Body of pancreas (tissue), 4 donors: Measurements from ENCODE around the gene ORAI2.

Experiments used
- POLR2A ChIP-seq, 3 donors: fragments of 450-650 bp; IDR thresholded peaks; one replicate each; pipeline ENCODE4 v1.6.1; 2016; ENCODE audit warnings: antibody characterized with exemption in 3 of 3, mild to moderate bottlenecking in 2 of 3
- TF ChIP-seq, protein P1 (sequence below), 7 experiments: fragments of 450-650 bp in 4 of 7; fragments of 200-600 bp in 3 of 7; sonication (generic) in 3 of 7; IDR thresholded peaks; one replicate each; pipeline ENCODE4 v1.5.1; 2016 to 2019; ENCODE audit warnings: antibody characterized with exemption in 7 of 7

DNA sequence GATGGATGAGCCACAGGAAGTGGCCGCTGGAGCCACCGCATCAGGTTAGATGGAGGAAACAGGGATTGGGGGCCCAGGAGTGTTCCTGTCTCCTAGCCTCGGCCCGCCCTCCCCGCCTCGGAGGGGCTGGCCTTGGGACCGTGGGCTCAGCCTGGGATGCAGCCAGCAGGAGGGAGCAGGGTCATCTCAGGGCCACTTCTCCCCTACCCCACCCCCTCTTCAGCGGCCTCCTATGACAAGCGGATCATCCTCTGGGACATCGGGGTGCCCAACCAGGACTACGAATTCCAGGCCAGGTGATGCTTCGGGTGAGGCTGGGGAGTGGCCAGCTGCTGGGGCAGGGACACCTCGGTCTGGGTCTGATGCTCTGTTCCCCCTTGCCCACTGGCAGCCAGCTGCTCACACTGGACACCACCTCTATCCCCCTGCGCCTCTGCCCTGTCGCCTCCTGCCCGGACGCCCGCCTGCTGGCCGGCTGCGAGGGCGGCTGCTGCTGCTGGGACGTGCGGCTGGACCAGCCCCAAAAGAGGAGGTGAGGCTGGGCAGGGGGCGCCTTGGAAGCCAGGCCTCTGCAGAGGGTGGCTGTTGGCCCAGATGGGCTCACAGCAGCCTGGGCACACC is 36.1 kb downstream of the ORAI2 start:
- TF ChIP-seq, protein P1, sequence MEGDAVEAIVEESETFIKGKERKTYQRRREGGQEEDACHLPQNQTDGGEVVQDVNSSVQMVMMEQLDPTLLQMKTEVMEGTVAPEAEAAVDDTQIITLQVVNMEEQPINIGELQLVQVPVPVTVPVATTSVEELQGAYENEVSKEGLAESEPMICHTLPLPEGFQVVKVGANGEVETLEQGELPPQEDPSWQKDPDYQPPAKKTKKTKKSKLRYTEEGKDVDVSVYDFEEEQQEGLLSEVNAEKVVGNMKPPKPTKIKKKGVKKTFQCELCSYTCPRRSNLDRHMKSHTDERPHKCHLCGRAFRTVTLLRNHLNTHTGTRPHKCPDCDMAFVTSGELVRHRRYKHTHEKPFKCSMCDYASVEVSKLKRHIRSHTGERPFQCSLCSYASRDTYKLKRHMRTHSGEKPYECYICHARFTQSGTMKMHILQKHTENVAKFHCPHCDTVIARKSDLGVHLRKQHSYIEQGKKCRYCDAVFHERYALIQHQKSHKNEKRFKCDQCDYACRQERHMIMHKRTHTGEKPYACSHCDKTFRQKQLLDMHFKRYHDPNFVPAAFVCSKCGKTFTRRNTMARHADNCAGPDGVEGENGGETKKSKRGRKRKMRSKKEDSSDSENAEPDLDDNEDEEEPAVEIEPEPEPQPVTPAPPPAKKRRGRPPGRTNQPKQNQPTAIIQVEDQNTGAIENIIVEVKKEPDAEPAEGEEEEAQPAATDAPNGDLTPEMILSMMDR (IDR thresholded peaks at IDR 0.05), result no peak
- TF ChIP-seq POLR2A (IDR thresholded peaks at IDR 0.05), result no peak
